Right atrium auricular region (tissue), 2 donors: ENCODE results near the gene LRP1B. TPM values are rescaled to one million over a fixed set of nuclear protein-coding genes. Genes with fewer than 3 reads are reported as not detected.

Source experiments
- DNase-seq: peaks from one replicate; pipeline ENCODE4 v3.0.0-alpha.2; 2019; ENCODE audit warnings: low spot score
- H3K27ac ChIP-seq, 2 donors: fragments of 200-600 bp; sonication (generic); 1 replicate in 1 of 2; 2 replicates in 1 of 2; pipeline ENCODE4 v1.5.1; 2016 to 2019
- H3K27me3 ChIP-seq, 2 donors: fragments of 200-600 bp; sonication (generic); one replicate each; pipeline versions ENCODE4 v1.5.1 to v1.6.0; 2017 to 2019
- H3K36me3 ChIP-seq: fragments of 200-600 bp; sonication (generic); one replicate; pipeline ENCODE4 v1.5.1; 2016
- H3K4me1 ChIP-seq, 2 donors: fragments of 200-600 bp; sonication (generic); one replicate each; pipeline versions ENCODE4 v1.5.1 to v1.6.0; 2017 to 2019
- H3K4me3 ChIP-seq, 2 donors: fragments of 200-600 bp; sonication (generic); 1 replicate in 1 of 2; 2 replicates in 1 of 2; pipeline ENCODE4 v1.5.1; 2017 to 2019; ENCODE audit warnings: mild to moderate bottlenecking in 1 of 2, moderate library complexity in 1 of 2
- H3K9me3 ChIP-seq, 2 donors: fragments of 200-600 bp; sonication (generic); one replicate each; pipeline ENCODE4 v1.5.1; 2019
- total RNA-seq, 2 donors: library from RNA; depleted of rRNA; stranded (reverse); fragments of >200 nt; gene quantifications; one replicate each; pipeline ENCODE4 v1.1.0, GENCODE V29; 2016
- TF ChIP-seq, protein P1 (sequence below), 2 donors: fragments of 200-600 bp; sonication (generic); IDR thresholded peaks; one replicate each; pipeline ENCODE4 v1.5.1; 2019; ENCODE audit warnings: antibody characterized with exemption in 2 of 2

The LRP1B gene
- total RNA-seq, 2 donors from 2014 or later: 0.44 to 0.47 TPM

DNA sequence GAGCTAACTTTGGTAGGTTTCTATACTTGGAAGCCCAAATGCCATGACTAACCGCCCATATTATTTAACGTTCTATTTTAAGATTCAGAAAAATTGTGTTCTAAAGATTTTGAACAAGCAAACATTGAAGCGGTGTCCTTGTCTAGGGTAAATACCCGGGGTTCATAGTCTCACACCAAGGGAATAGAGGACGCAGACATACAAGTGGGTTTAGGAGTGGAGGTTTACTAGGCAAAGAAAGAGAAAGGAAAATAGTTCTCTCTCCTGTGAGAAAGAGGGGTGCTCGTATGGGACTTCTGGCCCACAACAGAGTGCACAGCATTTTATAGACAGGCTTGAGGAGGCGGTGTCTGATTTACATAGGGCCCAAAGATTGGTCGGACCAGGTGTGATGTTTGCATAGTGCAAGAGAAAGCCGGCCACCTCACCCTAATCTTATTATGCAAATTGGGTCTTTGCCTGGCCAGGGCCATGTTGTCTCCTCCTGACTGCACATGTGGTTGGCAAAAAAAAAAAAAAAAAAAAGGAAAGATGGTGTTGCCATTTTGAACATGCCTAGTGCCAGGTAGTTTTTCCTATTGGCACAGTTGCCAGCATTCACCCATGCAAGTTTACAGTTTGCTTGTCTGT lies 1062.6 kb downstream of the LRP1B start:
- TF ChIP-seq, protein P1, sequence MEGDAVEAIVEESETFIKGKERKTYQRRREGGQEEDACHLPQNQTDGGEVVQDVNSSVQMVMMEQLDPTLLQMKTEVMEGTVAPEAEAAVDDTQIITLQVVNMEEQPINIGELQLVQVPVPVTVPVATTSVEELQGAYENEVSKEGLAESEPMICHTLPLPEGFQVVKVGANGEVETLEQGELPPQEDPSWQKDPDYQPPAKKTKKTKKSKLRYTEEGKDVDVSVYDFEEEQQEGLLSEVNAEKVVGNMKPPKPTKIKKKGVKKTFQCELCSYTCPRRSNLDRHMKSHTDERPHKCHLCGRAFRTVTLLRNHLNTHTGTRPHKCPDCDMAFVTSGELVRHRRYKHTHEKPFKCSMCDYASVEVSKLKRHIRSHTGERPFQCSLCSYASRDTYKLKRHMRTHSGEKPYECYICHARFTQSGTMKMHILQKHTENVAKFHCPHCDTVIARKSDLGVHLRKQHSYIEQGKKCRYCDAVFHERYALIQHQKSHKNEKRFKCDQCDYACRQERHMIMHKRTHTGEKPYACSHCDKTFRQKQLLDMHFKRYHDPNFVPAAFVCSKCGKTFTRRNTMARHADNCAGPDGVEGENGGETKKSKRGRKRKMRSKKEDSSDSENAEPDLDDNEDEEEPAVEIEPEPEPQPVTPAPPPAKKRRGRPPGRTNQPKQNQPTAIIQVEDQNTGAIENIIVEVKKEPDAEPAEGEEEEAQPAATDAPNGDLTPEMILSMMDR (IDR thresholded peaks at IDR 0.05): no peak
- no peak overlapping the region for H3K27ac ChIP-seq

DNA sequence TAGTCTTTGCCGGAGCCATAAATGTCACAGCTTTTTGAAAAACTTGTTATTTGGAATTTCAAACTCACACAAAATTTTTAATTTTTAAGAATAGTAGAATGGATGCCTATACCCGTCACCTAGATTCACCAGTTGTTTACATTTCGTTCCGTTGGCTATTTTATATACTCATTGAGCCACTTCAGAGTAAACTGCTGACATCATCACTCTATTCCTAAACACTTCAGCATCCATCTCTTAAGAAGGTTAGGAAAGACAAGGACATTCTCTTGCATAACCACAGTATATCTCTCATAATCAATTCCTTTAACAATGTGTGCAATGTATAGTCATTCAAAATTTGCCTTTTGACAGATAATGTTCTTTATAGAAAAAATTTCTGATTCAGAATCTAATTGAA lies 1065.8 kb downstream of the LRP1B start:
- H3K4me3 ChIP-seq: no peak overlapping the region
- no peaks in the 10 kb centered on the region for H3K27me3 ChIP-seq
- H3K27ac ChIP-seq: no peak overlapping the region
- no peaks in the 10 kb centered on the region for H3K4me1 ChIP-seq
- TF ChIP-seq, protein P1 (IDR thresholded peaks at IDR 0.05): no peak
- no peaks in the 10 kb centered on the region for H3K36me3 ChIP-seq
- DNase-seq: no peak
- H3K9me3 ChIP-seq: no peaks in the 10 kb centered on the region

More for the DNA sequence above, 1062.6 kb downstream of the LRP1B start:
- no peak for DNase-seq
- Histone ChIP-seq H3K4me3 (no peak overlapping the region), H3K36me3 (no peaks in the 10 kb centered on the region), H3K4me1 (no peaks in the 10 kb centered on the region), H3K27me3 (no peaks in the 10 kb centered on the region), H3K9me3 (no peaks in the 10 kb centered on the region)

DNA sequence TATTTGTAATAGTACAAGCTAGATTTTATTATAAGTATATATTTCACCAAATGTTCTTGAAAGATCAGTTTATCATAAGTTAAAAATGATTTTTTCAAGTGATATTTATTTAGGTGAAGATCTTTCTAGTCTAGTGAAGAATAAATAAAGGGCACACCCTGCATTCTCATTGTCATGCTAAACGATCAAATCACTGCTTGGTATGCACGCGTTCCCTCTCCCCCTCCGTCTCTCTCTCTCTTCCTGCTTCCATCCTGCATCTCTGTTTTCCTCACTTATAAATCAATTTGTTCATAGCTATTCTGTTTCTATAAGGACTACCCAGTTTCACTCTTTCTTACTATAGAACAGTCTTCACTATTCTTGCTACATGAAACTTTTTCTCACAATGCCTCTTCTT lies 1067.4 kb downstream of the LRP1B start:
- no peak overlapping the region for H3K27ac ChIP-seq
- H3K4me1 ChIP-seq: no peaks in the 10 kb centered on the region
- TF ChIP-seq, protein P1 (IDR thresholded peaks at IDR 0.05): no peak
- no peaks in the 10 kb centered on the region for H3K27me3 ChIP-seq
- no peaks in the 10 kb centered on the region for H3K9me3 ChIP-seq
- no peaks in the 10 kb centered on the region for H3K36me3 ChIP-seq
- no peak for DNase-seq
- no peak overlapping the region for H3K4me3 ChIP-seq

DNA sequence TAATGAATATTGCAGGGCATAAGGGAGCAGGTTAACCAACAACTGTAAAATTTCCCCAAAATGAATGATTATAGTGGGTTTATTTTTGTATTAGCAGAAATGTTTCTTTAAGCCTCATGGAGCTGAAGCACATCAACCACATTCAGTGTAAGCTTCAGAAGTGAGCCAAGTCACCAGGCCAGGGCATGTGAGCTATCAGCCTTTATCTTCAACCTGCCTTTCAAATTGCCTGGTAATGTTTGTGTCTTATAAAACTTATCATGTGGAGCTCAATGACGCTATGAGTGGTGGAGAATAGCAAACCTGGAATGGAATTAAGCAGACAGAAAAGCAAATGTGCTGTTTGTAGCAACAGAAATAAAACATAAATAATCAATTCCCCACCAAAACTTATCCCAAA lies 1068.4 kb downstream of the LRP1B start:
- H3K36me3 ChIP-seq: no peaks in the 10 kb centered on the region
- no peaks in the 10 kb centered on the region for H3K9me3 ChIP-seq
- no peaks in the 10 kb centered on the region for H3K4me1 ChIP-seq
- H3K27ac ChIP-seq: no peak overlapping the region
- H3K4me3 ChIP-seq: no peak overlapping the region
- TF ChIP-seq, protein P1 (IDR thresholded peaks at IDR 0.05): no peak
- no peaks in the 10 kb centered on the region for H3K27me3 ChIP-seq
- DNase-seq: no peak

DNA sequence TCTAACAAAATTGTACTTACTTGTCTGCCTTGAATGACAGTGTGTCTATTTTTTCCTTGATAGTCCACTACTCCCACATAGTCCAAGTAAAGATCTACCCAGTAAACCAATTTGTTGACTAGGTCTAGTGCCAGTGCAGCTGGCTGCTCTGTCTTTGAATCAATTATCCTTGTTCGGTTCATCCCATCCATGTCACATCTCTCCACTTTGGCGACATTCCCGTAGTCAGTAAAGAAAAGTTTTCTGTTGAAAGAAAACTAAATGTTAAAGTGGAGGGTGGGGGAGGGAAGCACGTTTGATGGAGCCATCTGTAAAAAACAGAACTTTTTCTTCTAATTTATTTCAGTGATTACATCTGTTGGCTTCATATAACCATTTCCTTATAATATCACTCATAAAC lies 1068.8 kb downstream of the LRP1B start:
- H3K27ac ChIP-seq: no peak overlapping the region
- TF ChIP-seq, protein P1 (IDR thresholded peaks at IDR 0.05): no peak

DNA sequence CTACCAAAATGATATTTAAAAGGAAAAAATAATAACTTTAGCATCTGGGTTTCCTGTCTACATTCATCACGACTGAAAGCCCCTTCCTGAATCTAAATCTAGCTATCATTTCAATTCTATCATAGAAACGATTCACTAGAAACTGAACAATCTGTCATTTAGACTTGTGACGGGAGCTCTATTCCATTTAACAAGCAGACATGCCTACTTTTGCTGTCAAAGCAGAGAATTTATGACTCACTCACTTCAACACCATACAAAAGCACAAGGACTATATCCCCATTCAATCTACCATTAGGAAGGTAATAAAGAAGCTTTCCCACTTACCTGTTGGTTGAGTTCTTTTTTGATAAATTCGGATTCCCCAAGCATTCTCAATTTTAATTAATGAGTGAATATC lies 1072.3 kb downstream of the LRP1B start:
- Histone ChIP-seq H3K9me3 (no peaks in the 10 kb centered on the region), H3K4me3 (no peak overlapping the region), H3K36me3 (no peaks in the 10 kb centered on the region), H3K27me3 (no peaks in the 10 kb centered on the region), H3K27ac (no peak overlapping the region), H3K4me1 (no peaks in the 10 kb centered on the region)
- TF ChIP-seq, protein P1 (IDR thresholded peaks at IDR 0.05): no peak
- no peak for DNase-seq

More for the DNA sequence above, 1068.8 kb downstream of the LRP1B start:
- no peak overlapping the region for H3K4me3 ChIP-seq
- no peaks in the 10 kb centered on the region for H3K27me3 ChIP-seq
- H3K9me3 ChIP-seq: no peaks in the 10 kb centered on the region
- H3K36me3 ChIP-seq: no peaks in the 10 kb centered on the region
- no peak for DNase-seq
- no peaks in the 10 kb centered on the region for H3K4me1 ChIP-seq
